MM.1S (cell line): ENCODE results near the gene MUC4.

Source experiments
- EZH2 ChIP-seq: fragments of 300-600 bp; sonication (generic); optimal IDR thresholded peaks from 2 replicates; pipeline ENCODE3; 2017; ENCODE audit warnings: low read depth, mild to moderate bottlenecking, antibody characterized with exemption, low read length, mixed read lengths
- EZH2phosphoT487 ChIP-seq: fragments of 300-600 bp; sonication (generic); IDR thresholded peaks from 2 replicates; pipeline ENCODE4 v1.6.1; 2018; ENCODE audit warnings: antibody characterized with exemption, low read length
- TF ChIP-seq, protein P1 (sequence below): fragments of 300-600 bp; sonication (generic); IDR thresholded peaks from 2 replicates; pipeline ENCODE4 v1.5.1; 2016; ENCODE audit warnings: antibody characterized with exemption, low read length, mixed read lengths

DNA sequence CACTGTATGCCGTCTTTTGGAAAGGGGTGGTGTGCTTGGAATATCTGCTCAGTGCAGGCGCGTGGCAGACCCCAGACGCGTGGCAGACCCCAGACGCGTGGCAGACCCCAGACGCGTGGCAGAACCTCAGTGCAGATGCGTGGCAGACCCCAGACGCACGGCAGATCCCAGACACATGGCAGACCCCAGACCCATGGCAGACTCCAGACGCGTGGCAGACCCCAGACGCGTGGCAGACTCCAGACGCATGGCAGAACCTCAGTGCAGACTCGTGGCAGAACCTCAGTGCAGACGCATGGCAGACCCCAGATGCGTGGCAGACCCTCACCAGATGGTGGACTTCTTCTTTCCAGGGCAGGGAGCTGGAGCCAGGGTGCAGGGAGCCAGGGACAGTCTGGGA is 637 bp upstream of the MUC4 start:
- no peak for TF ChIP-seq EZH2phosphoT487
- TF ChIP-seq, protein P1, sequence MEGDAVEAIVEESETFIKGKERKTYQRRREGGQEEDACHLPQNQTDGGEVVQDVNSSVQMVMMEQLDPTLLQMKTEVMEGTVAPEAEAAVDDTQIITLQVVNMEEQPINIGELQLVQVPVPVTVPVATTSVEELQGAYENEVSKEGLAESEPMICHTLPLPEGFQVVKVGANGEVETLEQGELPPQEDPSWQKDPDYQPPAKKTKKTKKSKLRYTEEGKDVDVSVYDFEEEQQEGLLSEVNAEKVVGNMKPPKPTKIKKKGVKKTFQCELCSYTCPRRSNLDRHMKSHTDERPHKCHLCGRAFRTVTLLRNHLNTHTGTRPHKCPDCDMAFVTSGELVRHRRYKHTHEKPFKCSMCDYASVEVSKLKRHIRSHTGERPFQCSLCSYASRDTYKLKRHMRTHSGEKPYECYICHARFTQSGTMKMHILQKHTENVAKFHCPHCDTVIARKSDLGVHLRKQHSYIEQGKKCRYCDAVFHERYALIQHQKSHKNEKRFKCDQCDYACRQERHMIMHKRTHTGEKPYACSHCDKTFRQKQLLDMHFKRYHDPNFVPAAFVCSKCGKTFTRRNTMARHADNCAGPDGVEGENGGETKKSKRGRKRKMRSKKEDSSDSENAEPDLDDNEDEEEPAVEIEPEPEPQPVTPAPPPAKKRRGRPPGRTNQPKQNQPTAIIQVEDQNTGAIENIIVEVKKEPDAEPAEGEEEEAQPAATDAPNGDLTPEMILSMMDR: no peak
- no peak for TF ChIP-seq EZH2
